GM18858 (cell line): ENCODE measurements around the gene SH3PXD2B.
"Not testable (repeated sequence)": the region's sequence is repeated elsewhere in the genome, so short reads cannot be mapped to it uniquely, and the experiment has no call there.

ENCODE experiments used
- ATAC-seq: cut with Tn5 transposase; IDR thresholded peaks from one replicate; pipeline ENCODE4 v1.9.1; 2021; ENCODE audit not compliant: unreplicated experiment

Gene SH3PXD2B

DNA sequence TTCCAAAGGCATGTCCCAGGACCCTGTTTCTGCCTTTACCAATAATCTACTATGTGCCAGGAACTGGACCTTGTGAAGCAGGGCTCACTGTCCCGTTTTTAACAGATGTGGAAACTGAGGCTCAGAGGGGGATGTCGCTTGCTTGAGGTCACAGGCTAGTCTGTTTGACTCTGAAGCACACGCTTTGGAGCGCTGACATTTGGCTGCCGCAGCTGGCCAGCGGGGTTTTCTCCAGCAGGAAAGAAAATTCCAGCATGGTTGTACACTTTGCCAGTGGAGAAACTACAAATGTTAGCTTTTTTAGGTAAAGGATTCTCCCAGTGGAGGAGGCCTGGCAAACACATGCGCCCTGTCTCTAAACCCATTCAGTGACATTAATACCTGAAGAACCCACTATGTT, 50.5 kb downstream of the SH3PXD2B start:
- ATAC-seq, result no peak

DNA sequence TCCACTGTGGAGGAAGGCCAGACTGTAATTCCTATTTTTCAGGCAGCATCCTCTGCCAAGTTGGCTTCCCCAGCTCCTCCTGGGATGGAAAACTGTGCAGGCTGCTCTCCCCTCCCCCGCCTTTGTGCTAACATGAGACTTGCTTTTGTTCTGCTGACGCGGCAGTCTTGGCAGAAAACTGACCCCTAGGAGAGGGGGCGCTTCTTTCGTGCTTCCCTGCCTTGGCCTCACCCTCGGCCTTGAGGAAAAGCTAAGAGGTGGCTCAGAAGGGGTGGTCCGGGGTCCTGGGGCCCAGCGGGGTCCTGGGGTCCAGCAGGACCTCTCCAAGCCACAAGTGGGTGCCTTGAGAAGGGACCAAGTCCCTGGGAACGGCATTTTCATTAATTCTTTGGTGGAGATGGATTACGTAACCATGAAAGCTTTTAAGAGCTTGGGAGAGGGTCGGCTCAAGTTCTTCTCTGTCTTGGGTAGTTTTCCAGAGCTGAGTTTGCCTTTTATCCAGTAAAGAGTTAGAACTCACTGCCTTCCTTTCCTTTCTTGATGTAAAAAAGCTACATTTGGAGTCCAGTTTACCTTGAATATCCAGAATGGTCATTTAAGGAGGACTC, 51.0 kb downstream of the SH3PXD2B start:
- ATAC-seq, result no peak

- ATAC-seq, result no peak
These were observed 51.7 kb downstream of the SH3PXD2B start for GRCh38 chr5:172402531-172403188.

DNA sequence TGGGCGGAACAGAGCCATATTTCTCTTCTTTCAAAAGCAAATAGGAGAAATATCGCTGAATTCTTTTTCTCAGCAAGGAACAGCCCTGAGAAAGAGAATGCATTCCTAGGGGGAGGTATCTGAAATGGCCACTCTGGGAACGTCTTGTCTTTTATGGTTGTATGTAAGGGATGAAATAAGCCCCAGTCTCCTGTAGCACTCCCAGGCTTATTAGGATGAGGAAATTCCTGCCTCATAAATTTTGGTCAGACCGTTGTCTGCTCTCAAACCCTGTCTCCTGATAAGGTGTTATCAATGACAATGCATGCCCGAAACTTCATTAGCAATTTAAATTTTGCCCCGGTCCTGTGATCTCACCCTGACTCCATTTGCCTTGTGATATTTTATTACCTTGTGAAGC, 52.3 kb downstream of the SH3PXD2B start:
- ATAC-seq, result not testable (repeated sequence)

DNA sequence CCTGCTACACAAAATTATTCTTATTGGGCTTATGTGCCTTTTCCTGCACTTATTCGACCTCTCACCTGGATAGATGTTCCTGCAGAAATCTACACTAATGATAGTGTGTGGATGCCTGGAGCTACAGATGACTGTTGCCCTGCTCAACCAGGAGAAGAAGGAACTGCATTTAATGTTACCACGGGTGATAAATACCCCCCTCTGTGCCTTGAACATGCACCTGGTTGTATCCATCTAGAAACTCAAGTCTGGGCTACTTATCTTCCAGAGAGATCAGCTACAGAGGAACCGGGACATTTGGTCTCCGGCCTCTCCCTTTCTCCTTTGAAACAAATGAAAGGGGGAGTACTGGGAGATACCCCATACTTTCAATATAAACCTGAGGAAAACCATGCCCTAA, 54.5 kb downstream of the SH3PXD2B start:
- ATAC-seq, result no peak

GRCh38 chr5:172399336-172399735, 55.0 kb downstream of the SH3PXD2B start:
- ATAC-seq, result no peak

DNA sequence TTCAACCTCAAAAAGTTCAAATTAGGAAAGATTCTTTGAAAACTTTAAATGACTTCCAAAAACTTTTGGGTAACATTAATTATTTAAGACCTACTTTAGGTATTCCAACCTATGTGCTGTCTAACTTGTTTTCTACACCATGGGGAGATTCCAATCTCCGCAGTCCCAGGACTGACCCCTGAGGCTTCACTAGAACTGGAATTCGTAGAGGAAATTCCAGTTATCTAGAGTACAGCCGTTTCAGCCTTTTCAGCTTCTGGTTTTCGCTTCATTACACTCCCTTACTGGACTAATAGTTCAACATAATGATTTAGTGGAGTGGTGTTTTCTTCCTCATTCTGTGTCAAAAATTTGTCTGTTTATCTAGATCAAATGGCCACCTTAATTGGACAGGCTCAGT, 55.7 kb downstream of the SH3PXD2B start:
- ATAC-seq, result not testable (repeated sequence)

DNA sequence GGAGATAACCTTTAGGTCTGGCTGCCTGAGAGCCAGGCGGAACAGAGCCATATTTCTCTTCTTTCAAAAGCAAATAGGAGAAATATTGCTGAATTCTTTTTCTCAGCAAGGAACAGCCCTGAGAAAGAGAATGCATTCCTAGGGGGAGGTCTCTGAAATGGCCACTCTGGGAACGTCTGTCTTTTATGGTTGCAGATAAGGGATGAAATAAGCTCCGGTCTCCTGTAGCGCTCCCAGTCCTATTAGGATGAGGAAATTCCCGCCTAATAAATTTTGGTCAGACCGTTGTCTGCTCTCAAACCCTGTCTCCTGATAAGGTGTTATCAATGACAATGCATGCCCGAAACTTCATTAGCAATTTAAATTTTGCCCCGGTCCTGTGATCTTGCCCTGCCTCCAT, 57.3 kb downstream of the SH3PXD2B start:
- not testable (repeated sequence) for ATAC-seq

- no peak for ATAC-seq
These were observed 58.1 kb downstream of the SH3PXD2B start for GRCh38 chr5:172396220-172396619.

DNA sequence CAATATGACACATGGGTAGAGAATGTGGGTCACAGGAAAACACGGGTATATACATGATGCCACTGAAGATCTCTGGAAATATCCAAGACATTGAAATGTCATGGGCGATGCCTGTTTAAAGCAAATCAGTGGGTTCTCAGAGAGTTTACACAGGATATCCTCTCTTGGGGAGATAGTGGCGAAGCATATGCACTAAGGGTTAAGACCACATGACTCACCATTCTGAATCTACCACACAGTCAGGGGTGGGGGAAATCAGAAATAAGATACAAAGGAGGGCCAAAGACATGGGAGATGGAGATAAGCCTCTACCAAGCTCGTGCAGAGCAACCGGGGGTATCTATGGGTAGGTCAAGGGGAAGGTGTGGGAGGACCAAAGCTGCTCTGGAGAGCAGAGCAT, 58.8 kb downstream of the SH3PXD2B start:
- no peak for ATAC-seq

GRCh38 chr5:172389578-172390112, 64.7 kb downstream of the SH3PXD2B start:
- ATAC-seq, result no peak

GRCh38 chr5:172388246-172388733, 66.0 kb downstream of the SH3PXD2B start:
- ATAC-seq, result no peak

DNA sequence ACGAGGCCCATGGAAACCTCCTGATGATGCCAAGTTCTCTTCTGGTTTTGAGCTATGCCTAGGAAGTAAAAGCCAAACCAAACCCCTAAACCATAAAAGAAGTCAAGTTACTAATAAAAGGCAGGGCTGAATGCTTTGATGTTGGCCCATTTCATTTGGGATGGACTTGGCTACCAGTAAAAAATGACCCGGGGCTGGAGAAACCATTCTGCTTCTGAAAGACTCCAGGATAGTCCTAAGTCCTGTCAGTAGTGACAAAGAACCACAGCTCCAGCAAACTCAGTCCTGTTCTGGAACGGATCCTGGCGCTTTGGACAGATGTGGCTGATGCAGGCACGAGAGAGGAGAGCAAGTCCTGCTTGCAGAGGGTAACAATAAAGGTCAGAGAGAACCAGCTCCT, 68.6 kb downstream of the SH3PXD2B start:
- no peak for ATAC-seq

DNA sequence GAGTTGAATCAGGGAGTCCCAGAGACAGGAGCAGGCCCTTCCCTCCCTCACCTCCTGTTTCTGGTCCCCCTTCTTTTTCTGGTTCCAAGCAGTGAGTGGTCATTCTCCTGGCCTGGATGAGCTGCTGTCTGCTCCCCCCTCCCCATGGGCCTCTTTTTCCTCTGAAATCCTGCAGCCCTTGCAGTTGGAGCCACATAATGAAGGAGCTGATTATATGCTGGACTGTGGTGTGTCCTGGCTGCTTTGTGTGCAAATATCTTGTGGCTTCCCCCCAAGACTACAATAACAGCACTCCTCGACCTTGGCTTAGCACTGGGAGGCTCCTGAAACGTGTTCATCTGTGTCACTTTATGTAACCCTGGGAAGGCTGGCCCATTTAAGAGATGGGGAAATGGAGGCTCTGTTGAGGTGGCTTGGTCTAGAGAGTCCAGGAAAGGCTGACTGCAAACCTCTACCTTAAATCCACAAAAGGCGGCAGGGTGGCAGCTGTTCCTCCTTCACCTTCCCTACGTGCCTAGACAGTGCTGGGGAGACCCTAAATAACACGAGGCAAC, 69.2 kb downstream of the SH3PXD2B start:
- no peak for ATAC-seq

GRCh38 chr5:172383191-172383802, 71.0 kb downstream of the SH3PXD2B start:
- no peak for ATAC-seq

GRCh38 chr5:172380987-172381643, 73.2 kb downstream of the SH3PXD2B start:
- ATAC-seq, result no peak

DNA sequence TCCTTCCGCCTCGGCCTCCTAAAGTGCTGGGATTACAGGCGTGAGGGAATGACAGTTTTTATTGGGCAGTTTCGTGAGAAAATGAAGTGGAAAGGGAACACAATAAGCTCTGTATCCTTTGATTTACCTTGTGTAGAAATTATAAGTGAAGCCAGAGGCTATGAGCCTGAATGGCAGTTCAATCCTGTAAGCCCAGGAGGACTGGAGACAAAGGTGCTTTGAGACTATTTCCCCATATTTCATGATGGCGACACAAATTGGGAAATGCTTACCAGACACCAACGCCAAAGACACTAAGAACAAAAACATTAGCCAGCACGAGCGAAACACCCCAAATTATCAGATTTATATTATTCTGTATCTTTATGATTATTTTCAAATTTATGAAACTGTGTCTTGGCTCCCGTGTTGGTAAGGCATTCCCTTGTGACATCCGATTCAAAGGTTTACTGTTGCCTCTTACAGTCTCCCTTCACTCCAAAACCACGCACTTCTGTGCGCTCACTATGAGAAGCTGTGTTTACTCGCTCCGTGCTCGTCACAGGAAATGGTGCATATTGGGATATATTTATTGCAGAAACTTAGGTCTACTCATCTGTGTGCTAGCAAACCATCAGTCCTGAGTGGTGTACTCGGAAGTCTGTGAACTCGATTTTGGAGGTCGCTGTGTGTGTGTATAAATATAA, 73.9 kb downstream of the SH3PXD2B start:
- no peak for ATAC-seq

GRCh38 chr5:172379481-172379880, 74.8 kb downstream of the SH3PXD2B start:
- ATAC-seq, result no peak

GRCh38 chr5:172377856-172378255, 76.5 kb downstream of the SH3PXD2B start:
- ATAC-seq, result no peak

DNA sequence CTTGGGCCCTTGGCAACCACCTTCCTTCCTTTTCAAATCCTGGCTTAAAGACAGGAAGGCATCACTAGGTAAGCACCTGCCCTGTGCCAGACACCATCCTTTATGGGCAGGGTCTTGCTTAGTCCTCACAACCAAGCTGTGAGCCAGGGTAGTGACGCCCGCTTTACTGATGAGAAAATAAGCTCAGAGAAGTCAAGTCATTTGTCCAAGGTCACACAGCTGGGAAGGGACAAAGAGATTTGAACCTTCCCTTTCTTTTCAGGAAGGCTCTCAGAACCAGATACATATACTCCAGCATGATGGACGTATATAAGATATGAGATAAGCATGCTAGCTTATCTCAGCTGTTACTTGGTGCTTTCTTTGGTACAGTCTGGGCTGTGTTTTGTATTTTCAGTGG, 76.9 kb downstream of the SH3PXD2B start:
- ATAC-seq, result no peak

DNA sequence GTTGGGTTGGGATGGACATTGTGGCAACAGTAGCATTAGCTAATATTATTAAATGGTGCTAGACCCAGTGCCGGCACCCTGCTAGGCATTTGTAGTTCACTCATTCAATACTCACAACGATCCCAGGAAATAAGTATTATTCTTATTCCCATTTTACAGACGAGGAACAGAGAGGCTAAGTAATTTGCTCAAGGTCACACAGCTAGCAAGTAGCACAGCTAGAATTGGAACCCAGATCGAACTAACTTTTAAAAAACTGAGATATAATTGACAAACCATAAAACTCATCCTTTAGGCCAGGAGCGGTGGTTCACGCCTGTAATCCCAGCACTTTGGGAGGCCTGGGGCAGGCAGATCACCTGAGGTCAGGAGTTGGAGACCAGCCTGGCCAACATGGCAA, 79.5 kb downstream of the SH3PXD2B start:
- no peak for ATAC-seq
